Panc1 (cell line): Measurements from ENCODE around the gene EDRF1. TPM values are rescaled to one million over a fixed set of nuclear protein-coding genes. Genes with fewer than 3 reads are reported as not detected.

ENCODE experiments used
- ATAC-seq: fragments of 200-7000 bp; cut with Tn5 transposase; 2 replicates; pipeline ENCODE4 v1.9.1; 2020; ENCODE audit warnings: mild to moderate bottlenecking, moderate library complexity
- BruUV-seq: library from RNA; stranded (reverse); fragments of 400-500 nt; replicated peaks from 2 replicates; lab custom pipeline; 2021; lab: Mats Ljungman, UMichigan
- CTCF ChIA-PET: fragments of 300-600 bp; sonication (Branson Sonifier 250); formaldehyde crosslinking; loops from one replicate; lab custom pipeline; 2022; ENCODE audit warnings: antibody characterized with exemption; lab: Charles Lee
- POLR2A ChIA-PET: fragments of 300-600 bp; sonication (Branson Sonifier 250); formaldehyde crosslinking; loops from one replicate; lab custom pipeline; 2022; ENCODE audit warnings: antibody characterized with exemption; lab: Charles Lee
- DNase-seq: peaks from one replicate; pipeline ENCODE4 v3.0.0-alpha.2; 2010; ENCODE audit warnings: low read depth, low spot score
- H3K27ac ChIP-seq: 2 replicates; pipeline ENCODE4 v1.5.1; 2011; ENCODE audit warnings: mild to moderate bottlenecking, low read length, inconsistent platforms
- H3K27me3 ChIP-seq: fragments of 200-500 bp; sonication (Bioruptor generic); 2 replicates; pipeline ENCODE4 v1.6.0; 2014; ENCODE audit warnings: low read length, inconsistent platforms; ENCODE audit not compliant: control insufficient read depth, insufficient read depth
- H3K36me3 ChIP-seq: fragments of 200-500 bp; sonication (Bioruptor generic); 2 replicates; pipeline ENCODE4 v1.5.1; 2014; ENCODE audit warnings: inconsistent platforms, mild to moderate bottlenecking, low read length, moderate library complexity; ENCODE audit not compliant: control insufficient read depth, insufficient read depth
- H3K4me1 ChIP-seq: 2 replicates; pipeline ENCODE4 v1.5.1; 2011; ENCODE audit warnings: inconsistent platforms, mild to moderate bottlenecking, low read length, moderate library complexity; ENCODE audit not compliant: control insufficient read depth, insufficient read depth
- H3K4me3 ChIP-seq, 2 experiments: 2 replicates each; pipeline ENCODE4 v1.5.1; 2011 to 2012; ENCODE audit warnings: low read depth in 2 of 2, low read length in 2 of 2, mild to moderate bottlenecking in 2 of 2, inconsistent platforms in 1 of 2, moderate library complexity in 1 of 2
- H3K9me3 ChIP-seq: fragments of 200-500 bp; sonication (Bioruptor generic); 2 replicates; pipeline ENCODE4 v1.5.1; 2014; ENCODE audit warnings: low read depth, mild to moderate bottlenecking, inconsistent platforms, low read length, moderate library complexity; ENCODE audit not compliant: control insufficient read depth, insufficient read depth
- CTCF ChIP-seq: fragments of 450-650 bp; IDR thresholded peaks from 2 replicates; pipeline ENCODE4 v1.5.1; 2017; ENCODE audit warnings: mild to moderate bottlenecking
- POLR2AphosphoS5 ChIP-seq: IDR thresholded peaks from 2 replicates; pipeline ENCODE4 v1.6.1; 2012; ENCODE audit warnings: mild to moderate bottlenecking, low read depth, low read length, moderate library complexity
- REST ChIP-seq, 2 experiments: IDR thresholded peaks; 2 replicates each; pipeline ENCODE4 v1.6.1; 2011 to 2012; ENCODE audit warnings: low read depth in 2 of 2, control low read depth in 1 of 2, low read length in 1 of 2, mild to moderate bottlenecking in 1 of 2, moderate library complexity in 1 of 2; ENCODE audit not compliant: insufficient read depth in 1 of 2
- SIN3A ChIP-seq: IDR thresholded peaks from 2 replicates; pipeline ENCODE4 v1.6.1; 2012; ENCODE audit warnings: low read depth, mild to moderate bottlenecking, low read length, moderate library complexity, borderline replicate concordance; ENCODE audit not compliant: insufficient read depth
- TCF7L2 ChIP-seq: IDR thresholded peaks from 2 replicates; pipeline ENCODE4 v1.6.1; 2011; ENCODE audit warnings: mild to moderate bottlenecking, low read depth, low read length, inconsistent platforms
- in situ Hi-C: cut with HindIII; loops from 2 replicates; pipeline ENCODE4 v1.10.0; 2016; ENCODE audit warnings: low sequenced_read_pairs, low pct_unique_long_range_greater_than_20kb
- intact Hi-C: fragments of 100-400 bp; cut with micrococcal nuclease; formaldehyde crosslinking; loops from one replicate; pipeline ENCODE4 v1.10.0; 2022; ENCODE audit not compliant: unreplicated experiment
- total RNA-seq: library from RNA; stranded (reverse); gene quantifications from one replicate; pipeline ENCODE4 v1.2.1, GENCODE V29; 2021; ENCODE audit not compliant: unreplicated experiment

The EDRF1 gene
- total RNA-seq, 1 experiment from 2014 or later = 36.3 TPM

- in situ Hi-C loops (no loop called here), intact Hi-C loops (no loop called here)
- BruUV-seq = no TSS peak
- ChIA-PET POLR2A (no interaction called here), CTCF (no interaction called here)
- H3K27ac ChIP-seq = no peak overlapping the region
- DNase-seq (no peak), ATAC-seq (no peak)
- H3K4me3 ChIP-seq = no peak overlapping the region
- no peak for TF ChIP-seq TCF7L2
- no peak for TF ChIP-seq SIN3A
- TF ChIP-seq CTCF = no peak
- TF ChIP-seq POLR2AphosphoS5 = no peak
- TF ChIP-seq REST (IDR thresholded peaks at IDR 0.05; ENCODE audit: insufficient read depth in 1 of 2, low read depth in 2 of 2, low read length in 1 of 2) = no peak
- no peaks in the 10 kb centered on the region for H3K27me3 ChIP-seq
- no peaks in the 10 kb centered on the region for H3K9me3 ChIP-seq
- H3K36me3 ChIP-seq = no peaks in the 10 kb centered on the region
- H3K4me1 ChIP-seq = no peaks in the 10 kb centered on the region
Measured at GRCh38 chr10:125772112-125772863, 52.8 kb downstream of the EDRF1 start.

- ChIA-PET CTCF (no interaction called here), POLR2A (no interaction called here)
- TF ChIP-seq POLR2AphosphoS5 = no peak
- no peak for TF ChIP-seq SIN3A
- Histone ChIP-seq H3K27ac (no peak overlapping the region), H3K4me3 (no peak overlapping the region), H3K4me1 (no peaks in the 10 kb centered on the region), H3K9me3 (no peaks in the 10 kb centered on the region), H3K27me3 (no peaks in the 10 kb centered on the region), H3K36me3 (no peaks in the 10 kb centered on the region)
- ATAC-seq (no peak), DNase-seq (no peak)
- no TSS peak for BruUV-seq
- intact Hi-C loops = no loop called here
- in situ Hi-C loops = no loop called here
Measured at GRCh38 chr10:125772864-125773180, 53.3 kb downstream of the EDRF1 start.

GRCh38 chr10:125773687-125774543 is 54.4 kb downstream of the EDRF1 start:
- POLR2A ChIA-PET = no interaction called here
- DNase-seq = no peak
- Histone ChIP-seq H3K27ac (no peak overlapping the region), H3K4me1 (no peaks in the 10 kb centered on the region), H3K9me3 (no peaks in the 10 kb centered on the region), H3K36me3 (no peaks in the 10 kb centered on the region), H3K27me3 (no peaks in the 10 kb centered on the region), H3K4me3 (no peak overlapping the region)
- CTCF ChIA-PET = no interaction called here
- no peak for ATAC-seq
- intact Hi-C loops = no loop called here
- no TSS peak for BruUV-seq
- in situ Hi-C loops = no loop called here
- TF ChIP-seq CTCF (no peak), SIN3A (no peak), REST (IDR thresholded peaks at IDR 0.05; ENCODE audit: insufficient read depth in 1 of 2, low read depth in 2 of 2, low read length in 1 of 2) (no peak), TCF7L2 (no peak), POLR2AphosphoS5 (no peak)
